HG02642 (cell line): ENCODE results near the gene FBXO5.
"Not testable (repeated sequence)": the region's sequence is repeated elsewhere in the genome, so short reads cannot be mapped to it uniquely, and the experiment has no call there.

Experiments
- ATAC-seq: cut with Tn5 transposase; IDR thresholded peaks from one replicate; pipeline ENCODE4 v1.9.1; 2021; ENCODE audit warnings: mild to moderate bottlenecking; ENCODE audit not compliant: unreplicated experiment, poor library complexity

Gene FBXO5

DNA sequence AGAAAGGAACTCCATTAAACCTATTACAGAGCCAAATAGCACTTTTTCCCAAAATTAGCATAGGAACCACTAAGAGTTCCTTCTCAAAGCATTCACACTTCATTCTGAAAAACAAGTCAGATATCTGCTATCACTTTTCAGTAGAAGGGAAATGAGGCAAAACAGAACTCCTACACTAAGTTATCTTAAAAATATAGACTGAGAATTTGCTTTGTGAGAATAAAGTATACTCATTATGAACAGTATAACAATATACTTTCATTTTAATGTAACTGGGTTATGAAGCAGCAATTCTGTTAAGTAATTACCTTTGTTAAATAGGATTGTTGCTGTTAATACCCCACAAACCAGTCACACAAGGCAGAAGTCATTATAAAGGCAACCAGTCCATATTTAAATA is 11.0 kb upstream of the FBXO5 start:
- ATAC-seq, result no peak

DNA sequence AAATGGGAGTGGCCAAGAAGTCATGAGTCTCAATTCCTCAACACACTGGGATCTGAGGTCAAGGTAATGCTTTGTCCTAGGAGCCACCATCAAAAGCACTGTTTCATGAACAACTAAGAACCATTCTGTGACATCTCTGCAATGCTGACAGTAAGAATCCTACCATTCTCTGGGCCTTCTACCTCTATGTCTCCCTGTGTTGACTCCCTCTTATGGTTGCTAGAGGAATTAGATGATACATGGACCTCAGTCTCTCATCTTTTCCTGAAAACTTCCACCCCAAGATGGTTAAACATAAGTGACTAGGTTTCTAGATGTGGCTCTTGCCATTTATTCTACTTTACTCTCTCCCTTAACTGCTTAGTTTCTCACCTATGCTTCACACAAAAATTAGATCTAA is 10.6 kb upstream of the FBXO5 start:
- peak; percentile 37 for ATAC-seq

DNA sequence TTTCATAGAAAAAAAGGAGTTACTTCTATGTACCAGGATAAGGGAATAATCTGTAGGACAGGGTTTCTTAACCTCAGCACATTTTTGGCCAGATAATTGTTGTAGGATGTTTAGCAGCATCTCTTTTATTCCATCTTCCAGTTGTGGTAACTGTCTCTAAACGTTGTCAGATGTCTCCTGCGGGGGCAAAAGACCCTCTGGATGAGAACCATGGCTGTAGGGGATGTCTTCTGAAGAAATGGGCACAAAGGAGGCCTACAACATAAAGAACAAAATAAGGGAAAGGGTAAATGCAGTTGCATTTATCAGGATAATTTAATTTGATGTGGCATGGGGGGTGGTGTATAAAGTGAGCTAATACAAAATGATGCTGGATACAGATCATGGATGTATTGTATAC is 4.1 kb upstream of the FBXO5 start:
- ATAC-seq, result no peak

DNA sequence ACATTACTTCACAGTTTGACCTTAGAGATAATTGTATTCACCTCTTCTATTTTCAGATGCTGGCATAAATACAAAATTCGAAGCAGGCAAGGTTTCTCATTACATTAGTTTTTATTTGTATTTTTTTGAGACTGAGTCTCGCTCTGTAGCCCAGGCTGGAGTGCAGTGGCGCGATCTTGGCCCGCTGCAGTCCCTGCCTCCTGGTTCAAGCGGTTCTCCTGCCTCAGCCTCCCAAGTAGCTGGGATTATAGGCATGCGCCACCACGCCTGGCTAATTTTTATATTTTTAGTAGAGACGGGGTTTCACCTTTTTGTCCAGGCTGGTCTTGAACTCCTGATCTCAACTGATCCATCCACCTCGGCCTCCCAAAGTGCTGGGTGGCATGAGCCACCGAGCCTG is 2.5 kb upstream of the FBXO5 start:
- not testable (repeated sequence) for ATAC-seq

DNA sequence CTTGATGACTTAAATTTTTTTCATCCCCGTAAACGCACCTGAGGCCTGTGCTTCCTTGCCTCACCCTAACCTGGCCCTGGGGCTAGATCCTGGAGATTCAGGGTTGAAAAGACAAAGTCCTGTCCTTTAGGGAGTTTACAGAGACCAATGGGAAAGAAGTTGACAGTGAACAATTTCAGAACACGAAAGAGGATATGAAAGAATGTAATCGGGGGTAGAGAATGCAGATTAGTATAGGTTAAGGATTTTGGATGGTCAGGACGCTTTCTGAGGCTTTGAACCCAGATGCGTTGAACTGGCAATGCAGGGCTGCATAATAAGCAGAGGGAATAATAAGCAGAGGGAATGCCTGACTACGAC is 1.7 kb upstream of the FBXO5 start:
- ATAC-seq, result peak; percentile 22

DNA sequence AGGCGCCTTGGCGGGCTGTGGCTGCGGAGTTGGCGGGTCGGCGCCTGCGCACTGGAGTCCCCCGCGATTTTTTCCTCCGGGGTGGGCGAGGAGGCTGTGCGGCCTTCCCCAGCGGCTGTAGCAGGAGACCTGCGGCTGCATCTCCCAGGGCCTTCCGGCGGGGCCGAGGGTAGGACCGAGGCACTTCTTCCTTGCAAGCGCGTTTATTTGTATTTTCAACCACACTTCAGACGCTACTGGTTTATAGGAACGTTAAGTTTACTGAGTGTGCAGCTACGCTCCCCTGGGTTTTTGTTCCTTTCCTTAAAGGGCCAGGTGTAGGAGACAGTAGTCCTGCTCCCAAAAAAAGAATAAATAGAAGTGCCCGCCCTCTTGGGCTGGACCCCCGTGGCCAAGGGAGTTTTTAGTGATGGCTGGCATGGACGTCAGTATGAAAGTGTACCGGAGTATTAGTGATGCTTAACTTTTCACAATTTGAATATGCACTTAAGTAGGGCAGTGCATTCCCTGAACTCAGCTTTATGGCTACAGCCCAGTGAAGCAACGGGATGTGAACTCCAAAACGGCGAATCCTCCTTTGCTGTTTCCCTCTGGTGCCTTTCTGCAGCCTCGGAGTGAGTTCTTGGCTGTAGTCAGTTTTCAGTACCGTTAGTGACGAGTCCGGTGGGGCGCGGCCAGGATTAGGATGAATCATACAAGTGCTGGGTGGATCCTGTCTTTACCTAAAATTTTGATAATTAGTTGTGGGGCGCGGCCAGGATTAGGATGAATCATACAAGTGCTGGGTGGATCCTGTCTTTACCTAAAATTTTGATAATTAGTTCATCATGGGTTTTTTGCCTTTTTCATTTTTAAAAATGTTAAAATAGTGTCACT is 1.0 kb upstream of the FBXO5 start:
- peak; percentile 22 for ATAC-seq

DNA sequence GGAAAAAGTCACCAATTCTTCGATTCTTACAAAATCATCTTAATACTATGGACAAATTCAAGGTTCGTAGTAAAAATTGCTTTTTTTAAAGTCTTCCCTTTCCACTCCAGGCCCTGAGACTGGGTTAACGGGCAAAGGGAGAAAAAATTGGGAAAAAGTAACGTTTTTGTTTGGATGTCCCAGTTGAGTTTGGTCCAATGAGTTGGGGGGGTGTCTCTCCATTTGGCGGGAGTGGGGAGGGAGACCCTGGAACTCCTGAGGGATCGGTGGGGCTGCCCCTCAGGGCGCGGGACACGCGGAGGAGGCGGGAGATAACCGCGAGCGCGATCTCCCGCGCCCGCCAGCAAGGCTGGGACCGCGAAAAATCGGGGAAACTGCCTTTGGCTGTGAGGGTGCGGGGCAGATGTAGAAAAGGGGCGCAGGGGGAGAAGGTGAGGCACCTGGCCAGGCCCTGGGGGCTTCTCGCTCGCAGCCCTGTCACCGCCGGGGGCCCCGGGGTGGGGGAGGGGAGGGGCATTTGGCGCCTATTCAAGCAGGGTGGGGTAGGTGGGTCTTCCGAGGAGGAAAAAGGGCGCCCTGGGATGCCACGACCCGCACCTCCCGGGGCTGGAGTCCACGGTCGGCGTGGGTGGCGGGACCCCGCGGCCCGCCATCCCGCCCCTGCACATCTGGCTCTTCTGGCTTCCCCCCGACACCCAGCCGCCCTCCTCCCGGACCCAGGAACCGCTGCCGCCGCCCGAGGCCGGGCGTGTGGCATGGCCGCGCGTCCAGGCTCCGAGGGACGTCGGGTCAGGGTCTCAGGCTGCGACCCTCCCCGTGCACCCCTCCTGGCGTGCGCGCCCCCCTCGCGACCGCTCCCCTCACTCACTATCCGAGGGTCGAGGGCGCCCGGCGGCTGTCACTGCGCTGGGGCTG is 595 bp downstream of the FBXO5 start:
- ATAC-seq, result peak; percentile 1

DNA sequence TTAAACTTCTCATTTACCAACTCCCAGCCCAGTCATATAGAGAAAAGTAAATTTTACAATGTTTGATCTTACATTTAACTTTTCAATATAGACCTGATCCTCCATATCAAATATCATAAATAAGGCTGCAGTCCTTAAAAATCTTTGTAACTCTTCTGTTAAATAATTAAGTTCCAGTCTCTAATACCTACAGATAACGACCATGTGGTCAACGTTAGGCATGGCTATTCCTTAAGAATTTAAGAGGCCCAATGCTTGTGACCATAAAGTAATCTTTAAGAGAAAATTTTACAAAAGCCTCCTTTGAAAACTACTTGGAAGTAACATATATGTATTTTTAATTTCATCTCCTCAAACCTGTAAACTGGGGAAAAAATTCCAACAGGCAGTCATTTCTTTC is 1.6 kb downstream of the FBXO5 start:
- ATAC-seq, result no peak

DNA sequence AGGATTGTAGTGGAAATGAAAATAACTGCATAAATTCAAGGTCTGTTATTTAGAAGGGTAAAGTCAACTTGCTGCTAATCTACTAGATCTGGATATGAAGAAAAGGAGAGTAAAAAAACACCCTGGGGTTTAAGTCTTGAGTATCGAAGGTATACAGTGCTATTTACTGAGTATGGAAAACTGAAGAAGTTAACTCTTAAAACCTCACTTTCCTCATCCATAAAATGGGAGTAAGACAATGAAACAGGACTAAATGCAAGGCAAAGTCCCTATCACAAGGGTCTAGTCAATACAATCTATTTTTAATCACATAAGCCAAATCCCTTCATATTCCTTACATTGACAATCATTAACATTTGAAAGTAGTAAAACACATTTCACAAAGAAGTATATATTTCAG is 2.2 kb downstream of the FBXO5 start:
- ATAC-seq, result no peak

DNA sequence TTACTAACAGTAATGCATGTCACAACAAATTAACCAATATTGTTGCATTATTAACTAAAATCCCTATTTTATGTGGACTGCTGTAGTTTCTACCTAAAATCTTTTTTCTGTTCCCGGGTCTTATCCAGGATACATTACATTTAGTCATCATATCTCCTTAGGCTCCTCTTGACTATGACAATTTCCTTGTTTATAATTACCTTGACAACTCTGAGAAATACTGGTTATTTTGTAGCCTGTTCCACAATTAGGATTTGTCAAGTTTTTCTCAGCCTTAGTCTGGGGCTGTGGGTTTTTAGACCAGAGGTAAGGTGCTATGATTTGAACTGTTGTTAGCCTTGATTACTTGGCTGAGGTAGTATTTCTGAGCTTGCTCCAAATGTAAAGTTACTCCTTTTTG is 3.7 kb downstream of the FBXO5 start:
- no peak for ATAC-seq

DNA sequence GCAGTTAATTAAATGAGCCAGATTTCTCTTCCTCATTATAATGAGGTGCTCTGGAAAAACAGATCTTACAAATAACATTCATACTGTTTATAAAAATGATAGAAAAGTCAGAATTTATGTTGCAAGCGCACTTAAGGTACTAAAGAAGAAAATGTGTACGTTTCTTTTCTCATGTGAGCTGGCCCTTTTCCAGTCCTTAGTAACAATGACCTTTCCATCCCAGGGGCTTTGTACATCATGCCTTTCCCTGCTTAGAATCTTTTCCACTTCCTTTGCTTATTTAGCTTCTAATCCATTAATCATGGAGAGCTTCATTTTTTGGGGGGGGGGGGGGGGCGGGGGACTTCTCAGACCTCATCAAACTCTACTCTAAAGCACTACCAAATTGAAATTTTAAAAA is 4.8 kb downstream of the FBXO5 start:
- ATAC-seq, result no peak

DNA sequence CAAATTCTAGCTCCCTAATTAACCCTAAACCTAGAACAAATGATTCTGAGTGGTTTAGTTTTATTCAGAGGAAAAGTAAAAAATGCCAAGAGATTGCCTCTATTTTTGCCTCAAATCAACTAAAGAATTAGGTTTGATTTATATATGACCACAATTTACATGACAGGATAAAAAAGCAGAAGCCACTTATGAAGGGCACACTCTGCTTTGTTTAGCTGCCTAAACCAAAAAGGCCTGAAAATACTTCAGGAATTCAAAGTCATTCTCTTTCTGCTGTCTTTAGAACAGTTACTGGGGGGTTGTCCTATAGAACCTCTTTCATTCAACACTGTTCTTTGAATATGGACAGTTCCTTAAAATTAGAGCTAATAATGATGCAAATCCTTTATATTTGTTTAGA is 5.3 kb downstream of the FBXO5 start:
- ATAC-seq, result no peak

DNA sequence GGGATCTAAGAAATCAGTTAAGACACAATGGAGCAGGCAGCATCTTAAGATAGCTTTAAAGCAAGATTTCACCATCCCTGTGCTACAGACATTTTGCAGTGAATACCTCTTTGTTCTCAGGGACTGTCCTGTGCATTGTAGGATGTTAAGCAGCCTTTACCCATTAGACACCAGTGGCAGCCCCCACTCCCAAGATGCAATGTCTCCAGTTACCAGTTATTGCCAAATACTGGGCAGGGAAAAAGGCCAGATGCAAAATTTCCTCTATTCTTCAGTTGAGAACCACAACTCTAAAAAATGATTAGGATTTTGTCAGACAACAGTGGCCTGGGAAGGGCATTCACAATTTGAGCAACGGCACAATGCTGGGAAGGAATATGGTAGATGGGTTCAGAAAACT is 6.1 kb downstream of the FBXO5 start:
- ATAC-seq, result no peak

DNA sequence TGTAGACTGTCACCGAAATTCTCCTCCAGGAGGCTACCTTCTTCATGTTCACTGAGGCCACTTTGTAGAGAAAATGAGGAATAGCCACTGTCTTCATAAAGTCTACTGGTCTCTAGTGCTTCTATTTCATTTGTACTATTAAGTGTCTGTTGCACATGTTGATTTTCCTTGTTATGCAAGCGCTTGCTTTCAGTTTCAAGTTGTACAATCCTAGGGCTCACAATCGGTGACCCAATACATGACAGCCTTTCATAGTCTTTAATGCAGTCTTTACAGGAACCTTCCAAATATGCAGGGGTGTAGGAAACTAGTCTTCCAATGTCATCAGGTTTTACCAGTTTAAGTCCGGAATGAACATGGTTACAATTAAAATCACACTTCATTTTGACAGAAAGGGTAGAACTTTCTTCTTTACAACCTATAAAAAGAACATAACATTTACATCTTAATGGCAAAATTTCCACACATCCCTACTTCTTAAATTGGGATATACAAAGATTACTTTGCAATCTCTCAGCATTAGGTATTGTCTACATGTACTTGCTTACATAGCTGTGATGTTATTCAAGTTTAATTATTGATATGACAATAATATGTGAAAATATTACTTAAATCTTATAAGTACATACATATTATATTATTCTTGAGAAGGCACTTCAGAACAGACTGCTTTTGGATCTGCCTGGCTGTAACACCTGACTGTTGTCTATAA is 7.5 kb downstream of the FBXO5 start:
- ATAC-seq, result peak; percentile 69

DNA sequence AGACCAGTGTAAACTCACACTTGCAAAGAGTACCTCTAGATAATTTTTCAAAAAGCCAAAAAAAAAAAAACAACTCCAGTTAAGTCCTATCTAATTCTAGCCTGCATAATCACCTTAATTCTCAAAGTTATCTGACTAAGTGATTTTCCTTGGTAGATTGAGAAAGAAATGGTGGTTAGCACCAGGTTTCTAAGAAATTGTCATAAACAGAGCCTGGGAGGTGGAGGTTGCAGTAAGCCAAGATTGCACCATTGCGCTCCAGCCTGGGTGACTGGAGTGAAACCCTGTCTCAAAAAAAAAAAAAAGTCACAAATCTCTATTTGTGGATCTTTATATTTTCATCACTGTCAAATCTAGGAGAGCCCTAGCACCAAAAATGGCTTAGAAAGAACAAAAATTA is 8.9 kb downstream of the FBXO5 start:
- no peak for ATAC-seq

DNA sequence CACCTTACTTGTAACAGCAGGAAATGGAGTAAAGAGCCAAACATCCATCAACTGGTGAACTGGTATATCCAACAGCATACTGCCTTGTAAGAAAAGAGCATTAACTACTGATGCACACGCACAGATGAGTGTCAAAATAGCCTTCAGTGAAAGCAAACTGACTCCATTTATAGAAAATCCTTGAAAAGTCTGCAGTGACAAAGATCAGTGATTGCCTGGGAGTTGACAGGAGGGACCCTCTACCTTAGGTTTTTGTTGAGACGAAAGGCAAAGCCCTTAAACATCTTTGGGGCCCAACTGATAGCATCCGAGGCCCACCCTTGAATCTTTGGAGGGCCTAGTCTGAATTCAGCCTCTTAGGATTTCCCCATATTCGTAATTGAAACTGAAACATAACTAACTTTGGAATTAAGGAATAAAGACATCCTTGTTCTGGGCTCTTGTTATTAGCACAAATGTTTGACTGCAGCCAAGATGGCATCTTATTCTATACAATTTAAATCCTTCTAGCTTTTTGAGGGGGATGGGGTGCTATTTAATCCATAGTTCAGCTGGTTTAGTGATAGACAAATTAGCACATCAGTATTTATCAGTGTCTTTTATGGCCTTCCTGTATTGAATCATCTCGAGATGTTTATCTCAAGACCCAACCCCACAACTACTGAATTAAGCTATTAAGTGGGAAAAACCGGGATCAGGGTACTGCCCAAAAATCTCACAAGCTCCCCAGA is 13.0 kb downstream of the FBXO5 start:
- no peak for ATAC-seq

DNA sequence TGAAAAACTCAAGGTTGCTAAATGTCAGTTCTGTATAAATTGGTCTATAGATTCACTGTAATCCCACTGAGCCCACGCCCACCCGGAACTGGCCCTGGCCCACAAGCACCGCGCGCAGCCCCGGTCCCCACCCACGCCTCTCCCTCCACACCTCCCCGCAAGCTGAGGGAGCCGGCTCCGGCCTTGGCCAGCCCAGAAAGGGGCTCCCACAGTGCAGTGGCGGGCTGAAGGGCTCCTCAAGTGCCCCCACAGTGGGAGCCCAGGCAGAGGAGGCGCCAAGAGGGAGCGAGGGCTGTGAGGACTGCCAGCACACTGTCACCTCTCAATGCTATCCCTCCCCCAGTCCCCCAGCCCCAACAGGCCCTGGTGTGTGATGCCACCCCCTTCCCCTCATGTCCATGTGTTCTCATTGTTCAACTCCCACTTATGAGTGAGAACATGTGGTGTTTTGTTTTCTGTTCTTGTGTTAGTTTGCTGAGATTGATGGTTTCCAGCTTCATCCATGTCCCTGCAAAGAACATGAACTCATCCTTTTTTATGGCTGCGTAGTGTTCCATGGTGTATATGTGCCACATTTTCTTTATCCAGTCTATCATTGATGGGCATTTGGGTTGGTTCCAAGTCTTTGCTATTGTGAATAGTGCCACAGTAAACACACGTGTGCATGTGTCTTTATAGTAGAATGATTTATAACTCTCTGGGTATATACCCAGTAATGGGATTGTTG is 16.5 kb downstream of the FBXO5 start:
- not testable (repeated sequence) for ATAC-seq

DNA sequence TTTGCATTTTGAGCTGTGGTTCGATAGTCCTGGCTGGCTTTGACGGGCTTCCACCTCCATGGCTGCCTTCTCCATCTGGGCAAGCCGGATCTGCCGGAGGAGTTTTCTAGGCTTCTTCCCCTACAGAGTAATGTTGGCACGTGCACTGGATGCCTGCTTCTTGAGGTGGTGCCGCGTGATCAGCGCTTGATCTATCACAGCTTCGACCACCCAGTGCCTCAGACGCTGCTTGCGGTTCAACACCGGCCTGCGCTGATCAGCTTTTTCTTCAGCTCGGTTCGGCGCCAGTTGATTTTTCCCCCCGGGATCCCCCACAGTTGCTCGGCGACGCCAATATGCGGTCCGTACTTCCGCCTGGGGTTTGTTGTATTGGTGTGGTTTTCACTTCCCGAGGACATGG is 23.5 kb downstream of the FBXO5 start:
- no peak for ATAC-seq

DNA sequence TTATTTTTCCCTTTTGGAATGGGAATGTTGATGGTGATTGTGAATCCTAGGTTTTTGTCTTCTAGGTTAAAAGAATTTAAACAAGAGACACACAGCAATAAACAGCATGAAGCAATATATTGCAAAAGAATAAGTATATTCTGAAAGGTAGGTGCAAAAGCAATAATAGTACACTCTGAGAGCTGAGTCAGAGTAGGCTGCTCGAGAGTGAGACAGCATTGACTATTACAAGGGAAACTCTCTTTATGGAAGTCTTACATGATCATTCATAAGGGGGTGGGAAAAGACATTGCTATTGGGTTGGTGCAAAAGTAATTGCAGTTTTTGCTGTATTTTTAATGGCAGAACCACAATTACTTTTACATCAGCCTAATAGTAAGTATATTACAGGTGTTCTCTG is 25.0 kb downstream of the FBXO5 start:
- no peak for ATAC-seq

DNA sequence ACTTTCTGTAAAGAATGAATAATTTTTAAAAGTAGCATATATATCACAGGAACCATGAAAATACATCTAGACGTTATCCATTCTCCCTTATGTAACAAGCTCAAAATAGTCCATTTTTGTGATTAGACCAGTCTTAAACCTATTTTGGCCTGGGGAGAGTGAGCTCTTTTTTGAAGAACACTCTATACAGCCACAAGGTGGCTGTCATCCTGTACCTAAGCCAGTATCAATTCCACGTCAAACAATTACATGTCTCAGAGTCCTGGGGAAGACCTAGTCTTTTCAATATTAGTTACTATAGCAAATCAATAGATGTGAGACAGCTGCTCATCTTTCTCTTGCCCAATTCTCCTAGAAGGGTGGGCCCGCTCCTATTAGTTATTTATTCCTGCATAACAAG is 28.4 kb downstream of the FBXO5 start:
- ATAC-seq, result peak; percentile 50
